Heart right ventricle (tissue), 16 donors: ENCODE data around the gene RIN1. TPM values are rescaled to one million over a fixed set of nuclear protein-coding genes. Genes with fewer than 3 reads are reported as not detected.
A peak's percentile ranks its signal among the peaks of the same experiment; 100 is the strongest.

Experiments used
- ATAC-seq, 8 donors: fragments of 200-7000 bp; cut with Tn5 transposase; one replicate each; pipeline ENCODE4 v1.9.1; 2020; ENCODE audit warnings: mild to moderate bottlenecking in 8 of 8, moderate library complexity in 8 of 8, moderate number of reproducible peaks in 1 of 8
- DNase-seq, 2 donors: peaks; one replicate each; pipeline ENCODE4 v3.0.0-alpha.2; 2020
- H3K27ac ChIP-seq, 10 donors: fragments of 200-600 bp; sonication (generic) in 2 of 10; one replicate each; pipeline versions ENCODE4 v1.5.0 to v1.8.0; 2020 to 2022; ENCODE audit warnings: mild to moderate bottlenecking in 3 of 10
- H3K27me3 ChIP-seq, 7 donors: fragments of 200-600 bp; one replicate each; pipeline ENCODE4 v1.8.0; 2021 to 2022; ENCODE audit warnings: mild to moderate bottlenecking in 2 of 7
- H3K36me3 ChIP-seq, 9 donors: fragments of 200-600 bp; sonication (generic) in 1 of 9; one replicate each; pipeline versions ENCODE4 v1.5.0 to v1.8.0; 2020 to 2022; ENCODE audit warnings: mild to moderate bottlenecking in 2 of 9
- H3K4me1 ChIP-seq, 9 donors: fragments of 200-600 bp; sonication (generic) in 1 of 9; one replicate each; pipeline versions ENCODE4 v1.5.0 to v1.8.0; 2020 to 2022; ENCODE audit warnings: mild to moderate bottlenecking in 4 of 9
- H3K4me3 ChIP-seq, 10 donors: fragments of 200-600 bp; sonication (generic) in 2 of 10; one replicate each; pipeline versions ENCODE4 v1.5.0 to v1.8.0; 2020 to 2022; ENCODE audit warnings: mild to moderate bottlenecking in 7 of 10, moderate library complexity in 2 of 10
- H3K9me3 ChIP-seq, 11 donors: fragments of 200-600 bp in 10 of 11; sonication (generic) in 2 of 11; one replicate each; pipeline versions ENCODE4 v1.5.0 to v1.8.0; 2013 to 2022; ENCODE audit warnings: mild to moderate bottlenecking in 2 of 11, control low read depth in 1 of 11, moderate library complexity in 1 of 11
- WGBS, 2 donors: extraction: QIAGEN DNeasy Blood & Tissue Kit; methylation state at CpG; one replicate each; pipeline ENCODE4 v1.1.7; 2013; ENCODE audit warnings: inconsistent platforms in 1 of 2; 5-methylcytosine and 5-hydroxymethylcytosine counted together
- intact Hi-C, 10 donors: fragments of 100-400 bp; cut with DNase I; formaldehyde crosslinking; loops; one replicate each; pipeline versions ENCODE4 v1.11.1 to v1.14.2; 2022
- polyA plus RNA-seq, 2 donors: library from polyadenylated mRNA; stranded (reverse); fragments of 200-250 nt; gene quantifications; one replicate each; pipeline ENCODE4 v1.2.3, GENCODE V29; 2013
- total RNA-seq, 10 donors: library from RNA; stranded (reverse); fragmentation: NEBNext Ultra II Directional in 3 of 10; extraction: Animal tissue kit (Norgen Biotek cat#: 25700) in 3 of 10; gene quantifications; one replicate each; pipeline versions ENCODE4 v1.2.1 to v1.2.4, GENCODE V29; 2021 to 2023
- TF ChIP-seq, protein P1 (sequence below), 9 donors: fragments of 200-600 bp; sonication (generic) in 2 of 9; IDR thresholded peaks; one replicate each; pipeline versions ENCODE4 v1.5.0 to v1.8.0; 2021 to 2022; ENCODE audit warnings: antibody characterized with exemption in 9 of 9, mild to moderate bottlenecking in 5 of 9, moderate library complexity in 1 of 9
- donor health status: Arrhythmogenic right ventricular cardiomyopathy.
- donor health status: ischemic (EF 13 %, LVEDD 7.1; RV severe dilation, severe dysfunction).
- donor health status: healthy with polysubstance abuse.
- donor health status: DM: no; HTN: yes; CAD: no.
- donor health status: DM: no; HTN: no; CAD: no.
- donor health status: ischemic (EF 25% LVEDD 6.9; RV normal size, moderate dysfunction).
- donor health status: ischemic (EF 25% LVEDD 5.7; RV mildly dilated, moderate dysfunction).
- donor health status: healthy.
- donor health status: DM: yes; HTN: yes; CAD: no.
- donor health status: Ischemic cardiomyopathy.
- donor health status: ischemic (EF 35%, LVEDD 5.7; RV mildly dilated, moderate dysfunction).
- donor health status: nonischemic (EF 11% LVEDD 7.7; RV severe dilation, severe dysfunction).
- donor health status: DM: yes; HTN: yes; CAD: no.
- donor health status: PGD.
- donor health status: ischemic (EF 29% LVEDD 5.4; RV normal size, mild dysfunction).
- donor health status: nonischemic (EF 23%, LVEDD 6.1; RV moderate dilation, normal function).

RIN1 gene
- total and polyA plus RNA-seq, 12 donors = 0.81 to 10.8 (median 1.9) TPM

DNA sequence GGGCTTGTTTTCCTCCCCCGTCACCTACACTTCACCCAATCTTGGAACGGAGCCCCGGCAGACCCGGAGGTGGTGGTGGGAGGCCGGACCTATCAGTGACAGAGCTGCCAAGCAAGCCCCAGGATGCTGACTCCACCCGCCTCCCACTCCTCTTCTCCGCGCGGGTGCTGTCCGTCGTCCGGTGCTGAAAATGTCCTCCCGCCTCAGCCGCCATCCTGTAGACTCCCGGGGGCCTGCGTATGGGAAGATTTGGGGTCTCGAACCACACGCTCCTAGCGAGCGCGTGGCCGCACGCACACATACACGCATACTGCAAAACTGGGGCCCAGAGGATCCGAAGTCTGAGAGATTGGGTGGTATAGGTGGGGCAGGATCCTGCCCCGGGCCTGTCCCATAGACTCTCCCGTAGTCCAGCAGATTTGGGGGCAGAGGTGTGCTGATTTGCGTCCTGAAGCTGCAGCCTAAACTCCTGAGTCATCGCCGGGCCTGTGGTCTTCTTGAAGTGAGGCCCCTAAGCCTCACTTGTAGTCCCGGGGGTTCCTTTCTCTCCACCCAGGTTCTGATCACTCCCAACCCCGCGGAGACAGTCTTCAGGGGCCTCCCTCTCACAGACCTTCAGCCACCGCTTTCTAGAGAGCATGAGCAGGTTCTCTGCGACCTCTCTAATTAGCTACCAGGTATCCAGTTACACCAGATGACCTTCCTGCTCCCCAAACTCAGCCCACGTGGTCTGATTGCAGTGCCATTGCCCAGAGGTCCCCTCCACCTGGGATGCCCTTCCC, 46.5 kb downstream of the RIN1 start:
- WGBS, 2 donors = 9 to 10% methylated on average over 35 to 36 of the region's 36 CpGs

DNA sequence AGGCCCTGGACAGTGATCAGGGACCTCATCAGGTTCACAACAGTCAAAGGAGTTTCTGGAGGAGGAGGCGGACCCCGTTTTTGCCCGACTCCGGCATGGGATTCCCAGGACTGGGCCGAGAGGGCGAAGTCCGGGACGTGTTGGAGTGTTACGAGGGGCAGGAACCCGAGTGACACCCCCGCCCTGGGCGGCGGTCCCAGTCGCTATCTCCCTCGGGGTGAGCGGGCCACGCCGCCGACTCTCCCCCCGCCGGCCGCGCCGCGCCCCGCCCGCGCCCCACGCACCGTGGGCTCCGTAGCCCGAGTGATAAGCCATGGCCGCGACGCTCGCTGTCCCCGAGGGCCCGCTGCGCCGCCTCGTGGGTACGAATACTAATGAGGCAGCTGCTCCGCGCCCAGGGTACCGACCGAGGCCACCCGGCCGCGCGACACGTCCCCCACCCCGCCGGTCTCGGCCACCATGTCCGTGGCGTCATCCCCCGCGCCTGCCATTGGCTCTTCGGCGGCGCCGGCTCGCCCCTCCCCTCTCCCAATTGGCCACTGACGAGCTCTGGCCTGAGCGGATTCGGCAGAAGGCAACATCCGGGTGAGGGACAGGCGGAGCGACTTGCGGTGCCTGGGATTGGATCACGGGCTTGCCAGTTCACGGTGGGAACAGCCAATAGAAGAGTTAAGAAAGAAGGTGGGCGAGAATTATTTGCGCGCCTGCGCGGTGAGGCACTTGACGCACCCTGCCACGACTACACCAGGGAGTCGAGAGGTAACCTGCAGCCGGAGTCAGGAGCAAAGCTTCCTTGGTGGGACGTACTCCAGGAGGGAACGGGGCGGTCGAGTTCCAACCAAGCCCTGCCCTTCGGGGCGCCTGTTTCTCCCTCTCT, 47.3 kb downstream of the RIN1 start, which contains the start of gene YIF1A:
YIF1A (minus strand) TSS at position 473 of the 877 bp plus-strand sequence; CDS start at position 315, 158 bp downstream.
- H3K27me3 ChIP-seq = peaks cover 13 to 34% (median 22%) of the 10 kb centered on the region in 7 donors
- ATAC-seq (peak; percentile 92 to 98 (median 97)), DNase-seq (peak; percentile 98 to 99)
- H3K4me3 ChIP-seq = peak within 1 kb of the TSS; percentile 63 to 98 (median 82)
- H3K9me3 ChIP-seq = no peaks in the 10 kb centered on the region
- peak within 1 kb of the TSS; percentile 82 to 98 (median 94) for H3K27ac ChIP-seq
- TF ChIP-seq, protein P1, sequence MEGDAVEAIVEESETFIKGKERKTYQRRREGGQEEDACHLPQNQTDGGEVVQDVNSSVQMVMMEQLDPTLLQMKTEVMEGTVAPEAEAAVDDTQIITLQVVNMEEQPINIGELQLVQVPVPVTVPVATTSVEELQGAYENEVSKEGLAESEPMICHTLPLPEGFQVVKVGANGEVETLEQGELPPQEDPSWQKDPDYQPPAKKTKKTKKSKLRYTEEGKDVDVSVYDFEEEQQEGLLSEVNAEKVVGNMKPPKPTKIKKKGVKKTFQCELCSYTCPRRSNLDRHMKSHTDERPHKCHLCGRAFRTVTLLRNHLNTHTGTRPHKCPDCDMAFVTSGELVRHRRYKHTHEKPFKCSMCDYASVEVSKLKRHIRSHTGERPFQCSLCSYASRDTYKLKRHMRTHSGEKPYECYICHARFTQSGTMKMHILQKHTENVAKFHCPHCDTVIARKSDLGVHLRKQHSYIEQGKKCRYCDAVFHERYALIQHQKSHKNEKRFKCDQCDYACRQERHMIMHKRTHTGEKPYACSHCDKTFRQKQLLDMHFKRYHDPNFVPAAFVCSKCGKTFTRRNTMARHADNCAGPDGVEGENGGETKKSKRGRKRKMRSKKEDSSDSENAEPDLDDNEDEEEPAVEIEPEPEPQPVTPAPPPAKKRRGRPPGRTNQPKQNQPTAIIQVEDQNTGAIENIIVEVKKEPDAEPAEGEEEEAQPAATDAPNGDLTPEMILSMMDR (IDR thresholded peaks at IDR 0.05) = peak in 3 of 9 donors; percentile 28 to 45 (median 31)
- H3K36me3 ChIP-seq = peaks cover 0 to 15% (median 0%) of the 10 kb centered on the region in 9 donors
- peaks cover 5 to 55% (median 39%) of the 10 kb centered on the region in 9 donors for H3K4me1 ChIP-seq
- intact Hi-C loops = loop anchor here in 3 of 10 donors (1.0 to 10.0 kb wide), 2 partner anchors 23 to 64 kb away; no protein-coding TSS in a partner anchor
- 0% methylated on average over 85 to 87 of the region's 87 CpGs for WGBS, 2 donors

More for the DNA sequence above, 46.5 kb downstream of the RIN1 start:
- DNase-seq = peak; percentile 71 to 78
- peak; percentile 32 to 76 (median 61) for ATAC-seq
- intact Hi-C loops = loop anchor here in 3 of 10 donors (1.0 to 10.0 kb wide), 2 partner anchors 23 to 65 kb away; no protein-coding TSS in a partner anchor
- H3K27ac ChIP-seq = peak overlapping the region in 9 of 10 donors; percentile 82 to 98 (median 95)
- H3K9me3 ChIP-seq = no peaks in the 10 kb centered on the region
- peaks cover 5 to 54% (median 39%) of the 10 kb centered on the region in 9 donors for H3K4me1 ChIP-seq
- TF ChIP-seq, protein P1 (IDR thresholded peaks at IDR 0.05) = no peak
- peaks cover 17 to 42% (median 30%) of the 10 kb centered on the region in 7 donors for H3K27me3 ChIP-seq
- H3K4me3 ChIP-seq = peak overlapping the region; percentile 26 to 98 (median 82)
- peaks cover 0 to 7% (median 0%) of the 10 kb centered on the region in 9 donors for H3K36me3 ChIP-seq

DNA sequence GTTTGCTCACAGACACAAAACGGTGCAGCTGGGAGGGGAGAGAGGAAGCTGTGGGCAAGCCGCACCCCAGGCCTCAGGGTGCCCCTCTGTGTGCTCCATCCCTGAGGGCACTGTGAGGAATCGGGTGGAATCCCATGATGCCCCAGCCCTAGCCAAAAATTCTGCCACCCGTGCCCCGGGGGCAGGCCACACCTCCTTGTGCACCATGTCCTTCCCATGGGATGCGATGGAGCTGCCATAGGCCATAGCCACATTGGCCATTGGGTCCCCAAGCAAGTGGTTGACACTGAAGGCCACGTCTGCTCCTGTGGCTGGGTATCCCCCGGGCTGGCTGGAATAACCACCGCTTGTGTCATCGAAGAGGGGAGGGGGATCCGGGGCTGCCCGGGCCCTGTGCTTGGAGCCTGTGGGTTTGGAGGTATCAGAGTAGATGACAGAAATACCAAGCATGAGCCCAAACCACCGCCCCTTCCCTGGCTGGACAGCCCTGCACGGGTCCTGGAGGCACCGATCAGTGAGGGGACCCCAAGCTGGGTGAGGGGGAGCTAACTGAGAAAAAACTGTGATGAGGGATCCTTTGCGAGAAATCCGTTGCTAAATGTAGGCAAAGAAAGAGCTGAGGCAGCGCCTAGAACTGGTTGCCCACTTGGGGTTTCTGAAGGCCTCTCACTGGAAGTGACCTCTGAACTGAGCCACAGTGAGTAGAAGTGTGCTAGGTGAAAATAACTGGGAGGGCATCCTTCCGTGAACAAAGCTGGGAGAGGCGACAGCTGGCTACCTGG, 48.2 kb downstream of the RIN1 start:
- TF ChIP-seq, protein P1 (IDR thresholded peaks at IDR 0.05) = no peak
- Histone ChIP-seq H3K27ac (peak overlapping the region; percentile 82 to 98 (median 94)), H3K36me3 (peaks cover 0 to 15% (median 0%) of the 10 kb centered on the region in 9 donors), H3K27me3 (peaks cover 7 to 25% (median 14%) of the 10 kb centered on the region in 7 donors), H3K4me3 (peak overlapping the region; percentile 63 to 98 (median 82)), H3K9me3 (no peaks in the 10 kb centered on the region), H3K4me1 (peaks cover 5 to 56% (median 39%) of the 10 kb centered on the region in 9 donors)
- no peak for DNase-seq
- intact Hi-C loops = loop anchor here in 2 of 10 donors (10.0 kb wide), 1 partner anchor 63 kb away; no protein-coding TSS in a partner anchor
- ATAC-seq = peak in 1 of 8 donors; percentile 0
- 41 to 43% methylated on average over 20 of the region's 20 CpGs for WGBS, 2 donors
